ENCODE measurements around the gene GTF2E1.
"Not testable (repeated sequence)": the region's sequence is repeated elsewhere in the genome, so short reads cannot be mapped to it uniquely, and the experiment has no call there.

GTF2E1 gene

GRCh38 chr3:120758551-120758950 lies 16.0 kb downstream of the GTF2E1 start:
- DNase-seq: not testable (repeated sequence)

GRCh38 chr3:120762615-120763014 lies 20.1 kb downstream of the GTF2E1 start:
- no peak for DNase-seq

GRCh38 chr3:120763601-120764000 lies 21.1 kb downstream of the GTF2E1 start:
- DNase-seq: no peak

- no peak for DNase-seq
Observed at GRCh38 chr3:120764206-120764605, 21.7 kb downstream of the GTF2E1 start.

GRCh38 chr3:120765830-120766493 lies 23.4 kb downstream of the GTF2E1 start:
- no peak for DNase-seq

- no peak for DNase-seq
Observed at GRCh38 chr3:120766576-120766975, 24.0 kb downstream of the GTF2E1 start.

GRCh38 chr3:120767106-120767505 lies 24.6 kb downstream of the GTF2E1 start:
- DNase-seq: no peak

- no peak for DNase-seq
Observed at GRCh38 chr3:120769436-120769835, 26.9 kb downstream of the GTF2E1 start.

GRCh38 chr3:120770891-120771290 lies 28.3 kb downstream of the GTF2E1 start:
- DNase-seq: no peak

- DNase-seq: no peak
Observed at GRCh38 chr3:120772081-120772480, 29.5 kb downstream of the GTF2E1 start.

- no peak for DNase-seq
Observed at GRCh38 chr3:120773932-120774331, 31.4 kb downstream of the GTF2E1 start.

GRCh38 chr3:120775411-120775810 lies 32.9 kb downstream of the GTF2E1 start:
- DNase-seq: no peak

- no peak for DNase-seq
Observed at GRCh38 chr3:120778776-120779175, 36.2 kb downstream of the GTF2E1 start.

GRCh38 chr3:120780977-120781376 lies 38.4 kb downstream of the GTF2E1 start:
- no peak for DNase-seq

- not testable (repeated sequence) for DNase-seq
Observed at GRCh38 chr3:120785832-120786231, 43.3 kb downstream of the GTF2E1 start.

GRCh38 chr3:120791010-120791409 lies 48.5 kb downstream of the GTF2E1 start:
- DNase-seq: no peak

- no peak for DNase-seq
Observed at GRCh38 chr3:120791913-120792312, 49.4 kb downstream of the GTF2E1 start.

GRCh38 chr3:120793601-120794000 lies 51.1 kb downstream of the GTF2E1 start:
- DNase-seq: no peak

- peak; percentile 30 for DNase-seq
Observed at GRCh38 chr3:120795017-120795648, 52.6 kb downstream of the GTF2E1 start.

- no peak for DNase-seq
Observed at GRCh38 chr3:120795959-120796358, 53.4 kb downstream of the GTF2E1 start.

GRCh38 chr3:120796976-120797375 lies 54.4 kb downstream of the GTF2E1 start:
- no peak for DNase-seq

GRCh38 chr3:120797857-120798256 lies 55.3 kb downstream of the GTF2E1 start:
- no peak for DNase-seq

GRCh38 chr3:120798346-120798745 lies 55.8 kb downstream of the GTF2E1 start:
- no peak for DNase-seq

- no peak for DNase-seq
Observed at GRCh38 chr3:120800625-120801024, 58.1 kb downstream of the GTF2E1 start.

GRCh38 chr3:120801484-120801883 lies 58.9 kb downstream of the GTF2E1 start:
- DNase-seq: no peak

All from NCI-H2107 (cell line).